Neural progenitor cell (in vitro differentiated cells): ENCODE measurements around the gene OR10W1.

Experiments used
- CTCF ChIP-seq: fragments of 200-600 bp; sonication (generic); IDR thresholded peaks from 2 replicates; pipeline ENCODE4 v1.5.1; 2017; ENCODE audit warnings: antibody characterized with exemption, mild to moderate bottlenecking
- EZH2 ChIP-seq: fragments of 200-600 bp; sonication (generic); IDR thresholded peaks from 2 replicates; pipeline ENCODE4 v1.6.1; 2017; ENCODE audit warnings: antibody characterized with exemption, mild to moderate bottlenecking, moderate library complexity
- EZH2phosphoT487 ChIP-seq: fragments of 200-600 bp; sonication (generic); IDR thresholded peaks from 2 replicates; pipeline ENCODE4 v1.6.1; 2017; ENCODE audit warnings: antibody characterized with exemption

GRCh38 chr11:58254936-58255335 lies 13.1 kb downstream of the OR10W1 start:
- no peak for TF ChIP-seq CTCF
- TF ChIP-seq EZH2 = no peak
- TF ChIP-seq EZH2phosphoT487 = no peak
